GM21576 (cell line): Measurements from ENCODE around the gene ZNF511.

Source experiments
- ATAC-seq: cut with Tn5 transposase; IDR thresholded peaks from one replicate; pipeline ENCODE4 v1.9.1; 2021; ENCODE audit warnings: mild to moderate bottlenecking, moderate library complexity; ENCODE audit not compliant: unreplicated experiment

The ZNF511 gene

GRCh38 chr10:133274751-133275683 lies 33.7 kb upstream of the ZNF511 start:
- peak; percentile 53 for ATAC-seq

GRCh38 chr10:133275684-133276092 lies 33.0 kb upstream of the ZNF511 start:
- ATAC-seq: peak; percentile 36

GRCh38 chr10:133276100-133276434 lies 32.6 kb upstream of the ZNF511 start:
- no peak for ATAC-seq

- ATAC-seq: peak; percentile 40
Observed at GRCh38 chr10:133276435-133277201, 32.1 kb upstream of the ZNF511 start, which contains the start of gene ADAM8. TSS of gene ADAM8 (minus strand) at chr10:133276868. CDS start at chr10:133276817, 51 bp downstream.

- no peak for ATAC-seq
Observed at GRCh38 chr10:133277277-133277992, 31.3 kb upstream of the ZNF511 start.

GRCh38 chr10:133277993-133278576 lies 30.6 kb upstream of the ZNF511 start:
- ATAC-seq: no peak

- peak; percentile 36 for ATAC-seq
Observed at GRCh38 chr10:133278577-133279265, 30.0 kb upstream of the ZNF511 start.

- no peak for ATAC-seq
Observed at GRCh38 chr10:133279326-133280226, 29.1 kb upstream of the ZNF511 start.

GRCh38 chr10:133280391-133281059 lies 28.2 kb upstream of the ZNF511 start:
- ATAC-seq: no peak

- no peak for ATAC-seq
Observed at GRCh38 chr10:133281084-133281483, 27.6 kb upstream of the ZNF511 start.

GRCh38 chr10:133281628-133282372 lies 26.9 kb upstream of the ZNF511 start:
- no peak for ATAC-seq

GRCh38 chr10:133282846-133283390 lies 25.8 kb upstream of the ZNF511 start:
- no peak for ATAC-seq

- ATAC-seq: no peak
Observed at GRCh38 chr10:133283931-133284330, 24.8 kb upstream of the ZNF511 start.

GRCh38 chr10:133285217-133285616 lies 23.5 kb upstream of the ZNF511 start:
- ATAC-seq: no peak

GRCh38 chr10:133286366-133286765 lies 22.3 kb upstream of the ZNF511 start:
- ATAC-seq: no peak

GRCh38 chr10:133287832-133288500 lies 20.7 kb upstream of the ZNF511 start:
- no peak for ATAC-seq

GRCh38 chr10:133289761-133290160 lies 19.0 kb upstream of the ZNF511 start:
- no peak for ATAC-seq
